VCaP (cell line): ENCODE data around the gene REM2.
"Not testable (repeated sequence)": the region's sequence is repeated elsewhere in the genome, so short reads cannot be mapped to it uniquely, and the experiment has no call there.

Source experiments
- H3K27ac ChIP-seq: fragments of 450-650 bp; 2 replicates; pipeline ENCODE4 v1.5.1; 2017
- TF ChIP-seq, protein P1 (sequence below): fragments of 450-650 bp; conservative IDR thresholded peaks from 2 replicates; pipeline ENCODE4 v1.5.1; 2017; ENCODE audit warnings: mild to moderate bottlenecking, moderate library complexity

REM2 gene

DNA sequence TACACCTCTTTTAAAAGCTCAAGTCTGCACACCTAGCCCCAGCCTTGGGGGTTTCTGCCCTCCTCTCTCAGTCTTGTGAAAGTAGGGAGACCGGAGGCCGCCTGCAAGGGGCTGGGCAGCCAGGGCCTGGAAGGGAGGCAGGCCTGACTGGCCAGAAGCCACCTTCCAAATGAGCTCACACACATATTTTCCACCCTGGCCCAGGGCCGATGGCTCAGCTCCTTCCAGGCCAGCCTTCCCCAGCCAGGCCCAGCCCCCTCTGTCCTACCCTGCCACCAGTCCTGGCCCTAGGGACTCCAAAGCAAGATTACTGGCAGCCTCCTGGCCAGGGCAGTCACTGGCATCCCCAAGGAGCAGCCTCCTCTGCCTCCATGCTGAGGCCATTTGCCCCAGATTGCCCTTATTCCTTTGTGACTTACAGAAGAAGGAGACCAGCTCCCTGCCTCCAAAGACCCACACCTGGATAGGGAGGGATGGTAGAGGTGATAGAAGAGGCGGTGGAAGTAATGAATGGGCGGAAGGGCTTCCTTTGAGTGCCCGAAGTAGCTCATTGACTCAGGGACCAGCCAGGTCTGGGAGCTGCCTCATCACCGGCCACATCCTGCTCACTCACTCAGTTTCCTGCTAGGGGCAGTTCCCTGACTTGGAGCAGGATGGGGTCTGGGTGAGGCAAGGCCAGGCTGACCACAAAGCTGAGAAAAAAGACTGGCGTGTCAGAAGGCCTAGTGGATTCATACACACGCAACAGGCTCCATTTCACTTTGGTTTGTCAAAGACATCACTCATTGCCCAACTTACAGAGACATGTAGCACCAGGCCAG is 31.9 kb upstream of the REM2 start:
- H3K27ac ChIP-seq: no peak overlapping the region
- TF ChIP-seq, protein P1, sequence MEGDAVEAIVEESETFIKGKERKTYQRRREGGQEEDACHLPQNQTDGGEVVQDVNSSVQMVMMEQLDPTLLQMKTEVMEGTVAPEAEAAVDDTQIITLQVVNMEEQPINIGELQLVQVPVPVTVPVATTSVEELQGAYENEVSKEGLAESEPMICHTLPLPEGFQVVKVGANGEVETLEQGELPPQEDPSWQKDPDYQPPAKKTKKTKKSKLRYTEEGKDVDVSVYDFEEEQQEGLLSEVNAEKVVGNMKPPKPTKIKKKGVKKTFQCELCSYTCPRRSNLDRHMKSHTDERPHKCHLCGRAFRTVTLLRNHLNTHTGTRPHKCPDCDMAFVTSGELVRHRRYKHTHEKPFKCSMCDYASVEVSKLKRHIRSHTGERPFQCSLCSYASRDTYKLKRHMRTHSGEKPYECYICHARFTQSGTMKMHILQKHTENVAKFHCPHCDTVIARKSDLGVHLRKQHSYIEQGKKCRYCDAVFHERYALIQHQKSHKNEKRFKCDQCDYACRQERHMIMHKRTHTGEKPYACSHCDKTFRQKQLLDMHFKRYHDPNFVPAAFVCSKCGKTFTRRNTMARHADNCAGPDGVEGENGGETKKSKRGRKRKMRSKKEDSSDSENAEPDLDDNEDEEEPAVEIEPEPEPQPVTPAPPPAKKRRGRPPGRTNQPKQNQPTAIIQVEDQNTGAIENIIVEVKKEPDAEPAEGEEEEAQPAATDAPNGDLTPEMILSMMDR: no peak

DNA sequence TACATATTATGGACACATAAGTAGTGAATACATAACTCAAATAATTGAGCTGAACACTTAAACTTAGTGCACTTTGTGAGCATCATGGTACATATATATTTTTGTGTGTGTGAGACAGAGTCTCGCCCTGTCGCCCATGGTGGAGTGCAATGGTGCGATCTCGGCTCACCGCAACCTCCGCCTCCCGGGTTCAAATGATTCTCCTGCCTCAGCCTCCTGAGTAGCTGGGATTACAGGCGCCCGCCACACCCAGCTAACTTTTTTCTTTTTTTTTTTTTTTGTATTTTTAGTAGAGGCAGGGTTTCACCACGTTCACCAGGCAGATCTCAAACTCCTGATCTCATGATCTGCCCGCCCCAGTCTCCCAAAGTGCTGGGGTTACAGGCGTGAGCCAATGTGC is 30.8 kb upstream of the REM2 start:
- H3K27ac ChIP-seq: not testable (repeated sequence)

DNA sequence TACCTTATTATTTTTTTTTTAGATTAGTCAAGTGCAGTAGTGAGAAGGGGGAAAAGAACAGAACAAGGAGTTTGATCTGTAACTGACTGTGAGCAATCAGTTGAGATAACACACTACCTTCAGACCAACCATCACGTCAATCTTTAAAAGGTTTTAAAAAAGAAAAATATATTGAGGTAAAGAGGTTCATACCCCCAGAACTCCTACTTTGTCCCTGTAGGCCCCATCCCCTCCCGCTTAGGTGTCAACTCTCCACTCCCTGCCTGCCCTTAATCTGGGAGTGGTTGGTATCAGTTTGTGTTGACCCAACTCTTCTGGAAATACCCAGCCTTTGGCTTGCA is 30.5 kb upstream of the REM2 start:
- TF ChIP-seq, protein P1: no peak
- no peak overlapping the region for H3K27ac ChIP-seq

DNA sequence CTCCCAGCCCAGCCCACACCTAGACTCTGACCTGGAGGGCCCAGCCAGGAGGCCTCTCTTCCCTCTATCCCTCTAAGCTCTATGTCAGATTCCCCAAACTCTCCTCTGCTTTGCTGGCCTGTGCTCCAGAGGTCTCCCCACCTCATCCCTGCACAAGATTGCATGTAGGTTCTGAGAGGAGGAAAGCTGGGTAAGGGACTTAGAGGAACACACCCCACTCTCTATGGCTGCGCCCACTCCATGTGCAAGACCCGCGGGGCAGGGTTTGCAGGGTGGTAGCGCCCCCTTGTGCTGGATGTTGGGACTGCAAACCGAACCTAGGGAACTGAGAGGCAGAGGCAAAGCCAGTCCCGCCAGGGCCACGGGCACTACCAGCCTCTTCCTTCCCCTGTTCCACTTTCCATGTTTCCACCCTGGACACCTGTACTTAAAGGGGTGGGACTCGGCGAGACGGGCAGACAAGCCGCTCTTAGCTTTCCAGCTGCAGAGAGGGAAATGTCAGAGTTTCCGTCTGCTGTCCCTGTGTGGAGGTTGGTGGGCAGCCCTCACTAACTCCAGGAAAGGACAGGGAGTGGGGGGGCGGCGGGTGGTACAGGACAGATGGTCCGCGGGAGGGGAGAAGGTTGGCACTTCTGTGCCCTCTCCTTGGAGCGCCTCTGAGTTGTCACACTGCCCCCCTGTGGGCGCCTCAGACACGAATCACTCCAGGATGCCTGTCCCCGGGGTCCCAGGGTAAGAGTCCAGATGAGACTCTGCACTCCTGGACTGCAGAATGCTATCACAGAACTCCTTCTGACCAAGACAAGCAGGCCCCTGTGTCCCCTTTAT is 29.9 kb upstream of the REM2 start:
- TF ChIP-seq, protein P1: peak; percentile 86
- no peak overlapping the region; the same call in 1 of the 2 replicates for H3K27ac ChIP-seq

DNA sequence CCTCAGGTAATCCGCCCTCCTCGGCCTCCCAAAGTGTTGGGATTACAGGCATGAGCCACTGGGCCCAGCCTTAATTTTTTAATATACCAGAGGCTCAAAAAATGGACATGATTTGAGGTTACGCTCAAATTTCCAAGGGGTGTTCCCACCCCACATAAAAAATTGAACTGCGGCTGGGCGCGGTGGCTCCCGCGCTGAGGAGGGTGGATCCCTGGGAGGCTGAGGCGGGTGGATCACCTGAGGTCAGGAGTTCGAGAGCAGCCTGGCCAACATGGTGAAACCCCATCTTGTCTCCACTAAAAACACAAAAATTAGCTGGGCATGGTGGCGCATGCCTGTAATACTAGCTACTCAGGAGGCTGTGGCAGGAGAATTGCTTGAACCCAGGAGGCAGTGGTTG is 28.7 kb upstream of the REM2 start:
- not testable (repeated sequence) for H3K27ac ChIP-seq

DNA sequence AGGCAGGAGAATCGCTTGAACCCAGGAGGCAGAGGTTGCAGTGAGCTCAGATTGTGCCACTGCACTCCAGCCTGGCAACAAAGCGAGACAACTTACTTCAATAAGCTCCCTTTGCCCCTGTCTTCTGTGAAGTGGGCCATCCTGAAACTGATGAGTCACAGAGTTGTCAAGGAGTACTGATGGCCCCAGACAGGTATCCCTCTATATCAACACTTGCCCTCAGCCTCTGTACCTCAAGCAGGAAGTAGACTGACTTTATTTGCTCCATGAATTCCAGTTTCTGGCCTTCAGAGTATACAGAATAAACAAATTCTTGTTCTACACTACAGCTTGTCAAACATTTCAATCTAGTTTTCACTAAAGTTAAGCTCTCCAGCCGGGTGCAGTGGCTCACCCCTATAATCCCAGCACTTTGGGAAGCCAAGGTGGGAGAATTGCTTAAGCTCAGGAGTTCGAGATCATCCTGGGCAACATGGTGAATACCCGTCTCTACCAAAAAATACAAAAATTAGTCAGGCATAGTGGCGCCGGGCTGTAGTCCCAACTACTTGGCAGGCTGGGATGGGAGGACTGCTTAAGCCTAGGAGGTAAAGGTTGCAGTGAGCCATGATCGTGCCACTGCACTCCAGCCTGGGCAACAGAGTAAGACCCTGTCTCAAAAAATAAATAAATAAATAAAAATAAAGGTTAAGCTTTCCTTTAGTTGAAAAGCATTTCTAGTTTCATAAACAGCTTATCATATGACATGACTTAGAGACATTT is 27.9 kb upstream of the REM2 start:
- TF ChIP-seq, protein P1: no peak
- H3K27ac ChIP-seq: no peak overlapping the region

DNA sequence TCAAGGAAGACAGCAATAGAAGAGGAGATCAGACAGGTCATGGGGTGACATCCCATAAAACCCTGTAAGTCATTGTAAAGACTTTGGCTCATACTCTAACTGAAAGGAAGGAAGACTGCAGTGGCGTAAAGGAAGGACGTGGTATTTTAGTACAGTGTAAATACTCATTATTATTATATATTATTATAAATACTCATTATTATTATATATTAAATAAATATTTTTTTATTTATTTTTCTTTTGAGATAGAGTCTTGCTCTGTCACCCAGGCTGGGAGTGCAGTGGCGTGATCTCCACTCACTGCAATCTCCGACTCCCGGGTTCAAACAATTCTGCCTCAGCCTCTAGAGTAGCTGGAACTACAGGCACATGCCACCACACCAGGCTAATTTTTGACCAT is 26.6 kb upstream of the REM2 start:
- no peak overlapping the region for H3K27ac ChIP-seq
- TF ChIP-seq, protein P1: no peak

DNA sequence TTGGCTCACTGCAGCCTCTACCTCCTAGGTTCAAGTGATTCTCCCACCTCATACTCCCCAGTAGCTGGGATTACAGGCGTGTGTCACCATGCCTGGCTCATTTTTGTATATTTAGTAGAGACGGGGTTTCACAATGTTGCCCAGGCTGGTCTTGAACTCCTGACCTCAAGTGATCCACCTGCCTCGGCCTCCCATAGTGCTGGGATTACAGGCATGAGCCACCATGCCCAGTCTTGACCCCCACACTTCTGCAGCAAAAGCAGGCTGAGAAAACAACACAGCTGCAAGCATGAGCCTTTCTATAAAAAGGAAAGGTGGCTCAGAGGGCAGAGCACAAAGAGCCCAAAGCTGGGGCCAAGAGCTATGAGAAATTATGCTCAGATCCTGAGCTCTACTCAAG is 22.6 kb upstream of the REM2 start:
- not testable (repeated sequence) for H3K27ac ChIP-seq

DNA sequence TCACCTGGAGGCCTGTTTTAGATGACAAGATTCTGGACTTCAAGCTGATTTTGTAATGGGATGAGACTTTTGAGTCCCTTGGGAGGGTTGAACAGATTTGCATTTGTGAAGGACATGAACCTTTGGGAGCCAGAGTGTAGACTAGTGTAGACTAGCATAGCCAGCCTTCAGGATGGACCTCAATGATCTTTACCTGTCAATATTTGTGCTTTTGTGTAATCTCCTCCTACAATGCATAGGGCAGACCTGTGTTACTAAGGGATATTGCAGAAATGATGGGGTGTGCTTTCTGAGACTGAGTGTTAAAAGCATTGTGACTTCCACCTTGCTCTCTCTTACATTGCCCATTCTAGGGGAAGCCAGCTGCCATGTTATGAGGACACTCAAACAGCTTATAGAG is 21.4 kb upstream of the REM2 start:
- TF ChIP-seq, protein P1: no peak
- H3K27ac ChIP-seq: no peak overlapping the region
